GM18909 (cell line): ENCODE data around the gene COL26A1.

Experiments
- ATAC-seq: cut with Tn5 transposase; IDR thresholded peaks from one replicate; pipeline ENCODE4 v1.9.1; 2021; ENCODE audit warnings: mild to moderate bottlenecking; ENCODE audit not compliant: unreplicated experiment, poor library complexity

Gene COL26A1

DNA sequence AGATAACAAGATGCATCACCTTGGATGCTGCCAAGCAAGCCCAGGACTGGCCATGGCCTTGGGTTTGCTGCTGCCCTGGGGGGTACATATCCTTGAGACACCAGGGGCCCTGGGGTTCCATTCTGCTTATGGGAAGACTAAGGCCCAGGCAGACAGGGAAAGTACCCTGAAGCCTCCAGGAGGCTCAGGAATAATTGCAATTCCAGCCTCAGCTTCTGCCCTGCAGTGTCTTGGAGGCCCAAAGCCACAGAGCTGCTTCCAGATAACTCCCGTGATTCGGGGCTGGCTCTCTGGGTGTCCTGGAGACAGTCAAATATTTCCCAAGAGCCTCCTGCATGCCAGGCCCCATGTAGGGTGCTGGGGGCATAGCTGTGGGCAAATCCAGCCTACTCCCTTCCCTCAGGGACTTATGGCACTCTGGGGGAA lies 243.8 kb downstream of the COL26A1 start:
- ATAC-seq = no peak
